OCI-LY1 (cell line): ENCODE results near the gene SLC35A5.

Experiments used
- EZH2 ChIP-seq: fragments of 200-600 bp; sonication (generic), shearing (Covaris generic); IDR thresholded peaks from 2 replicates; pipeline ENCODE4 v1.8.0; 2017; ENCODE audit warnings: borderline replicate concordance, mixed run types, mild to moderate bottlenecking, antibody characterized with exemption, low read length, moderate library complexity, mixed read lengths
- TF ChIP-seq, protein P1 (sequence below): fragments of 200-600 bp; sonication (generic), shearing (Covaris generic); IDR thresholded peaks from 2 replicates; pipeline ENCODE4 v1.5.1; 2017; ENCODE audit warnings: mild to moderate bottlenecking, antibody characterized with exemption, low read length, moderate library complexity, mixed read lengths

- TF ChIP-seq, protein P1, sequence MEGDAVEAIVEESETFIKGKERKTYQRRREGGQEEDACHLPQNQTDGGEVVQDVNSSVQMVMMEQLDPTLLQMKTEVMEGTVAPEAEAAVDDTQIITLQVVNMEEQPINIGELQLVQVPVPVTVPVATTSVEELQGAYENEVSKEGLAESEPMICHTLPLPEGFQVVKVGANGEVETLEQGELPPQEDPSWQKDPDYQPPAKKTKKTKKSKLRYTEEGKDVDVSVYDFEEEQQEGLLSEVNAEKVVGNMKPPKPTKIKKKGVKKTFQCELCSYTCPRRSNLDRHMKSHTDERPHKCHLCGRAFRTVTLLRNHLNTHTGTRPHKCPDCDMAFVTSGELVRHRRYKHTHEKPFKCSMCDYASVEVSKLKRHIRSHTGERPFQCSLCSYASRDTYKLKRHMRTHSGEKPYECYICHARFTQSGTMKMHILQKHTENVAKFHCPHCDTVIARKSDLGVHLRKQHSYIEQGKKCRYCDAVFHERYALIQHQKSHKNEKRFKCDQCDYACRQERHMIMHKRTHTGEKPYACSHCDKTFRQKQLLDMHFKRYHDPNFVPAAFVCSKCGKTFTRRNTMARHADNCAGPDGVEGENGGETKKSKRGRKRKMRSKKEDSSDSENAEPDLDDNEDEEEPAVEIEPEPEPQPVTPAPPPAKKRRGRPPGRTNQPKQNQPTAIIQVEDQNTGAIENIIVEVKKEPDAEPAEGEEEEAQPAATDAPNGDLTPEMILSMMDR: no peak
- no peak for TF ChIP-seq EZH2
Observed at GRCh38 chr3:112605285-112605684, 43.4 kb downstream of the SLC35A5 start.
